ENCODE data around the gene SPRED2.

Gene SPRED2

DNA sequence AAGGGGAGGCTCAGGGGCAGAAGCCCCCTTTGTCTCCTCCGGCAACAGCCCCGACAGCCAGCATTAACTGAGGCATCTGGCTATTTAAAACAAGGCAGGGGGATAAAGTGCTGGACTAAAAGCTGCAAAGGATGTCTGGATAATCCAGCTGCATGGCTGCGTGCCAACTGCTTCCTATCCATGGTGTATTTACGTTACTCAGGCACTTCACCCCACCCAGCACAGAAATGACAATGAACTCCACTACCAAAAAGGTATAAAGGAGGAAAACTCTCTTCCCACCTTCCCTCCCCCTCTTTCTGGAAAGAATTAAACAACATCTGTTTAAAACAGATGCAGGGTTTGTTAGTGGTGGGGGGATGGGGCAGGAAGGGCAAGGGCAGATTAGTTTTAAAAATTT lies 82.5 kb downstream of the SPRED2 start:
- Histone ChIP-seq H3K4me2 (ENCODE audit: insufficient read depth, low read length) (no peak overlapping the region), H2AFZ (ENCODE audit: low read depth, low read length) (no peak overlapping the region), H3K27ac (ENCODE audit: low read length) (no peak overlapping the region), H4K20me1 (ENCODE audit: insufficient read depth, low read length) (peaks cover 73% of the 10 kb centered on the region), H3K27me3 (ENCODE audit: insufficient read depth, low read length, poor library complexity) (no peaks in the 10 kb centered on the region), H3K36me3 (ENCODE audit: insufficient read depth, low read length) (no peaks in the 10 kb centered on the region), H3K4me1 (ENCODE audit: insufficient read depth, low read length) (peaks cover 24% of the 10 kb centered on the region), H3K4me3 (ENCODE audit: low read depth in 1 of 2, low read length in 2 of 2) (no peak overlapping the region), H3K9ac (ENCODE audit: low read depth, low read length) (no peak overlapping the region), H3K9me3 (ENCODE audit: insufficient read depth, low read length, severe bottlenecking) (no peaks in the 10 kb centered on the region), H3K79me2 (ENCODE audit: insufficient read depth, low read length) (peaks cover 97% of the 10 kb centered on the region)
- ATAC-seq (ENCODE audit: insufficient read depth, low read depth) (no peak), DNase-seq (peak; percentile 24)
- TF ChIP-seq EZH2 (IDR thresholded peaks at IDR 0.05; ENCODE audit: borderline replicate concordance, low read depth, low read length, severe bottlenecking): no peak
- TF ChIP-seq, protein P1, sequence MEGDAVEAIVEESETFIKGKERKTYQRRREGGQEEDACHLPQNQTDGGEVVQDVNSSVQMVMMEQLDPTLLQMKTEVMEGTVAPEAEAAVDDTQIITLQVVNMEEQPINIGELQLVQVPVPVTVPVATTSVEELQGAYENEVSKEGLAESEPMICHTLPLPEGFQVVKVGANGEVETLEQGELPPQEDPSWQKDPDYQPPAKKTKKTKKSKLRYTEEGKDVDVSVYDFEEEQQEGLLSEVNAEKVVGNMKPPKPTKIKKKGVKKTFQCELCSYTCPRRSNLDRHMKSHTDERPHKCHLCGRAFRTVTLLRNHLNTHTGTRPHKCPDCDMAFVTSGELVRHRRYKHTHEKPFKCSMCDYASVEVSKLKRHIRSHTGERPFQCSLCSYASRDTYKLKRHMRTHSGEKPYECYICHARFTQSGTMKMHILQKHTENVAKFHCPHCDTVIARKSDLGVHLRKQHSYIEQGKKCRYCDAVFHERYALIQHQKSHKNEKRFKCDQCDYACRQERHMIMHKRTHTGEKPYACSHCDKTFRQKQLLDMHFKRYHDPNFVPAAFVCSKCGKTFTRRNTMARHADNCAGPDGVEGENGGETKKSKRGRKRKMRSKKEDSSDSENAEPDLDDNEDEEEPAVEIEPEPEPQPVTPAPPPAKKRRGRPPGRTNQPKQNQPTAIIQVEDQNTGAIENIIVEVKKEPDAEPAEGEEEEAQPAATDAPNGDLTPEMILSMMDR (IDR thresholded peaks at IDR 0.05; ENCODE audit: borderline replicate concordance, extremely low read depth, low read length, poor library complexity, severe bottlenecking): no peak

- Histone ChIP-seq H3K79me2 (ENCODE audit: insufficient read depth, low read length) (peaks cover 84% of the 10 kb centered on the region), H4K20me1 (ENCODE audit: insufficient read depth, low read length) (peaks cover 65% of the 10 kb centered on the region)
Observed at GRCh38 chr2:65347913-65348312, 84.5 kb downstream of the SPRED2 start.

GRCh38 chr2:65345631-65346030 lies 86.8 kb downstream of the SPRED2 start:
- H3K79me2 ChIP-seq (ENCODE audit: insufficient read depth, low read length): peaks cover 68% of the 10 kb centered on the region
- H2AFZ ChIP-seq (ENCODE audit: low read depth, low read length): no peak overlapping the region
- H3K4me3 ChIP-seq (ENCODE audit: low read depth in 1 of 2, low read length in 2 of 2): no peak overlapping the region
- H3K9me3 ChIP-seq (ENCODE audit: insufficient read depth, low read length, severe bottlenecking): no peaks in the 10 kb centered on the region
- TF ChIP-seq, protein P1 (IDR thresholded peaks at IDR 0.05; ENCODE audit: borderline replicate concordance, extremely low read depth, low read length, poor library complexity, severe bottlenecking): no peak
- TF ChIP-seq EZH2 (IDR thresholded peaks at IDR 0.05; ENCODE audit: borderline replicate concordance, low read depth, low read length, severe bottlenecking): no peak
- ATAC-seq (ENCODE audit: insufficient read depth, low read depth) (no peak), DNase-seq (no peak)
- H3K27ac ChIP-seq (ENCODE audit: low read length): no peak overlapping the region
- no peak overlapping the region for H3K9ac ChIP-seq (ENCODE audit: low read depth, low read length)
- H3K36me3 ChIP-seq (ENCODE audit: insufficient read depth, low read length): peaks cover 32% of the 10 kb centered on the region
- H3K4me2 ChIP-seq (ENCODE audit: insufficient read depth, low read length): no peak overlapping the region
- peaks cover 45% of the 10 kb centered on the region for H4K20me1 ChIP-seq (ENCODE audit: insufficient read depth, low read length)
- no peaks in the 10 kb centered on the region for H3K27me3 ChIP-seq (ENCODE audit: insufficient read depth, low read length, poor library complexity)
- H3K4me1 ChIP-seq (ENCODE audit: insufficient read depth, low read length): peaks cover 11% of the 10 kb centered on the region

More at GRCh38 chr2:65347913-65348312, 84.5 kb downstream of the SPRED2 start:
- ATAC-seq (ENCODE audit: insufficient read depth, low read depth) (no peak), DNase-seq (no peak)
- peaks cover 16% of the 10 kb centered on the region for H3K36me3 ChIP-seq (ENCODE audit: insufficient read depth, low read length)
- H3K27me3 ChIP-seq (ENCODE audit: insufficient read depth, low read length, poor library complexity): no peaks in the 10 kb centered on the region
- H3K4me2 ChIP-seq (ENCODE audit: insufficient read depth, low read length): no peak overlapping the region
- peaks cover 24% of the 10 kb centered on the region for H3K4me1 ChIP-seq (ENCODE audit: insufficient read depth, low read length)
- H3K9ac ChIP-seq (ENCODE audit: low read depth, low read length): no peak overlapping the region
- H3K27ac ChIP-seq (ENCODE audit: low read length): 0 out of 2 replicates have a peak overlapping the region, but pooled peaks have one; percentile 5
- no peak overlapping the region for H3K4me3 ChIP-seq (ENCODE audit: low read depth in 1 of 2, low read length in 2 of 2)
- no peak overlapping the region for H2AFZ ChIP-seq (ENCODE audit: low read depth, low read length)
- no peaks in the 10 kb centered on the region for H3K9me3 ChIP-seq (ENCODE audit: insufficient read depth, low read length, severe bottlenecking)
- TF ChIP-seq, protein P1 (IDR thresholded peaks at IDR 0.05; ENCODE audit: borderline replicate concordance, extremely low read depth, low read length, poor library complexity, severe bottlenecking): no peak
- no peak for TF ChIP-seq EZH2 (IDR thresholded peaks at IDR 0.05; ENCODE audit: borderline replicate concordance, low read depth, low read length, severe bottlenecking)

DNA sequence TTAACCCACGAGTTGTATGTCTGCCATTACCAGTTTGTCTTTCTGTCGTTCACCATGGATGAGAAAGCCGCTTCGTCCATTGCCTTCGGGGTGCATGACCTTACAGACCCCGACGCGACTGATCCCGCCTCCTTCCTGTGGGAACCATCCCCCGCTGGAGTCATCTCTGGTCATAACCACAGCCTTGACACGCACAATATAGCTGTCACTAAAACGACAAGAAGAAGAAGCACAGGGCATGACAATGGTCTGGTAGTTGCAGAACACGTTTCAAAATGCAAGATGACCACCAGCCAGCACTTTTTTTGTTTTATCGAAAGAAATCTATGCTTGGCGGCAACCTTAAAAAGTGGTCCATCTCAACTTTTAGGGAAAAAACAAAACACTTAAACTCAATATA lies 87.7 kb downstream of the SPRED2 start:
- Histone ChIP-seq H3K79me2 (ENCODE audit: insufficient read depth, low read length) (peaks cover 59% of the 10 kb centered on the region), H3K27me3 (ENCODE audit: insufficient read depth, low read length, poor library complexity) (no peaks in the 10 kb centered on the region), H3K36me3 (ENCODE audit: insufficient read depth, low read length) (peaks cover 40% of the 10 kb centered on the region), H3K4me1 (ENCODE audit: insufficient read depth, low read length) (0 out of 2 replicates have a peak, but pooled peaks cover 2% of the 10 kb centered on the region), H2AFZ (ENCODE audit: low read depth, low read length) (no peak overlapping the region), H3K9me3 (ENCODE audit: insufficient read depth, low read length, severe bottlenecking) (no peaks in the 10 kb centered on the region), H3K4me2 (ENCODE audit: insufficient read depth, low read length) (no peak overlapping the region), H3K4me3 (ENCODE audit: low read depth in 1 of 2, low read length in 2 of 2) (no peak overlapping the region), H4K20me1 (ENCODE audit: insufficient read depth, low read length) (peaks cover 36% of the 10 kb centered on the region), H3K9ac (ENCODE audit: low read depth, low read length) (no peak overlapping the region), H3K27ac (ENCODE audit: low read length) (no peak overlapping the region)
- no peak for ATAC-seq (ENCODE audit: insufficient read depth, low read depth)
- no peak for DNase-seq
- TF ChIP-seq, protein P1 (IDR thresholded peaks at IDR 0.05; ENCODE audit: borderline replicate concordance, extremely low read depth, low read length, poor library complexity, severe bottlenecking): no peak
- TF ChIP-seq EZH2 (IDR thresholded peaks at IDR 0.05; ENCODE audit: borderline replicate concordance, low read depth, low read length, severe bottlenecking): no peak

Measured in DND-41 (cell line).